ENCODE results near the gene MCM7.

DNA sequence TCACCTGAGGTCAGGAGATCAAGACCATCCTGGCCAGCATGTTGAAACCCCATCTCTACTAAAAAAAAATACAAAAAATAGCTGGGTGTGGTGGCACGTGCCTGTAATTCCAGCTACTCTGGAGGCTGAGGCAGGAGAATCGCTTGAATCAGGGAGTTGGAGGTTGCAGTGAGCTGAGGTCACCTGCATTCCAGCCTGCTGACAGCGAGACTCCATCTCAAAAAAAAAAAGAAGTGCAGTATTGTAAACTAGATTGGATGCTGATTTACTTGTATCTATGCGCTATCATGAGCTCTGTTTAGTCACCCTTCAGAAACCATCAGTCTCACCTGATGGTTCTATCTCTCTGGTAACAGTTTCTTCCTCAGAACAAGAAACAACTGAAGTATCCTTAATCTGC, 37.8 kb downstream of the MCM7 start:
- TF ChIP-seq, protein P1, sequence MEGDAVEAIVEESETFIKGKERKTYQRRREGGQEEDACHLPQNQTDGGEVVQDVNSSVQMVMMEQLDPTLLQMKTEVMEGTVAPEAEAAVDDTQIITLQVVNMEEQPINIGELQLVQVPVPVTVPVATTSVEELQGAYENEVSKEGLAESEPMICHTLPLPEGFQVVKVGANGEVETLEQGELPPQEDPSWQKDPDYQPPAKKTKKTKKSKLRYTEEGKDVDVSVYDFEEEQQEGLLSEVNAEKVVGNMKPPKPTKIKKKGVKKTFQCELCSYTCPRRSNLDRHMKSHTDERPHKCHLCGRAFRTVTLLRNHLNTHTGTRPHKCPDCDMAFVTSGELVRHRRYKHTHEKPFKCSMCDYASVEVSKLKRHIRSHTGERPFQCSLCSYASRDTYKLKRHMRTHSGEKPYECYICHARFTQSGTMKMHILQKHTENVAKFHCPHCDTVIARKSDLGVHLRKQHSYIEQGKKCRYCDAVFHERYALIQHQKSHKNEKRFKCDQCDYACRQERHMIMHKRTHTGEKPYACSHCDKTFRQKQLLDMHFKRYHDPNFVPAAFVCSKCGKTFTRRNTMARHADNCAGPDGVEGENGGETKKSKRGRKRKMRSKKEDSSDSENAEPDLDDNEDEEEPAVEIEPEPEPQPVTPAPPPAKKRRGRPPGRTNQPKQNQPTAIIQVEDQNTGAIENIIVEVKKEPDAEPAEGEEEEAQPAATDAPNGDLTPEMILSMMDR (IDR thresholded peaks at IDR 0.05), result no peak
- TF ChIP-seq EZH2 (IDR thresholded peaks at IDR 0.05) (no peak), EZH2phosphoT487 (IDR thresholded peaks at IDR 0.05) (no peak)

All from neural progenitor cell (in vitro differentiated cells).